K562 (cell line): ENCODE results near the gene RHOBTB3. TPM values are rescaled to one million over a fixed set of nuclear protein-coding genes. Genes with fewer than 3 reads are reported as not detected.

Experiments
- ATAC-seq: fragments of 200-7000 bp; cut with Tn5 transposase; 3 replicates; pipeline ENCODE4 v1.9.1; 2020; ENCODE audit warnings: moderate library complexity
- BruUV-seq: library from RNA; stranded (reverse); fragments of 400-500 nt; replicated peaks from 2 replicates; lab custom pipeline; 2021; lab: Mats Ljungman, UMichigan
- CTCF ChIA-PET: fragments of 300-600 bp; formaldehyde crosslinking; extraction: SDS; loops from one replicate; lab custom pipeline; 2021; ENCODE audit warnings: low intra/inter-chr PET ratio; lab: Yijun Ruan, JAX
- POLR2A ChIA-PET: fragments of 300-600, 350-650 bp; sonication (Branson Sonifier 250); formaldehyde crosslinking; extraction: SDS; loops from one replicate; lab custom pipeline; 2021; ENCODE audit warnings: antibody characterized with exemption, inconsistent platforms; lab: Yijun Ruan, JAX
- DNase-seq, 4 experiments: peaks; one replicate each; pipeline versions ENCODE4 v3.0.0 to v3.0.0-alpha.2; 2011 to 2018; ENCODE audit warnings: low spot score in 3 of 4, mixed read lengths in 3 of 4; ENCODE audit errors: extremely low read depth in 1 of 4
- FAIRE-seq: peaks from 2 replicates; lab custom pipeline; 2011; peaks lifted over from hg19 to GRCh38; lab: Jason Lieb, UNC
- H2AFZ ChIP-seq: 2 replicates; pipeline ENCODE4 v1.6.0; 2011; ENCODE audit warnings: low read depth, low read length, control low read depth, inconsistent platforms
- H3K27ac ChIP-seq: fragments of 200-600 bp; 3 replicates; pipeline ENCODE4 v1.8.0; 2011; ENCODE audit warnings: low read depth, mild to moderate bottlenecking, control low read depth, inconsistent platforms, low read length, moderate library complexity, mixed read lengths; ENCODE audit errors: extremely low read depth
- H3K27me3 ChIP-seq, 2 experiments: fragments of 300-600 bp in 1 of 2; 2 replicates in 1 of 2; 3 replicates in 1 of 2; pipeline versions ENCODE4 v1.6.0 to v1.8.0; 2011; ENCODE audit warnings: inconsistent platforms in 2 of 2, low read length in 2 of 2, mild to moderate bottlenecking in 1 of 2, mixed read lengths in 1 of 2, moderate library complexity in 1 of 2; ENCODE audit not compliant: control insufficient read depth in 2 of 2, insufficient read depth in 2 of 2
- H3K36me3 ChIP-seq: fragments of 300-600 bp; 3 replicates; pipeline ENCODE4 v1.8.0; 2011; ENCODE audit warnings: mild to moderate bottlenecking, low read length, inconsistent platforms; ENCODE audit not compliant: control insufficient read depth, insufficient read depth
- H3K4me1 ChIP-seq, 2 experiments: fragments of 200-600 bp in 1 of 2; replicated peaks in 1 of 2; 2 replicates in 1 of 2; 3 replicates in 1 of 2; pipeline versions ENCODE4 v1.5.1 to v1.8.0; 2011; ENCODE audit warnings: inconsistent platforms in 2 of 2, low read length in 2 of 2, mild to moderate bottlenecking in 1 of 2, mixed read lengths in 1 of 2, moderate library complexity in 1 of 2; ENCODE audit not compliant: control insufficient read depth in 2 of 2, insufficient read depth in 2 of 2
- H3K4me2 ChIP-seq: 2 replicates; pipeline ENCODE4 v1.6.1; 2011; ENCODE audit warnings: low read length, control low read depth, inconsistent platforms, mixed read lengths; ENCODE audit not compliant: insufficient read depth
- H3K4me3 ChIP-seq: fragments of 200-600 bp; sonication (generic), shearing (Covaris generic); 2 replicates; pipeline ENCODE4 v1.5.1; 2016; ENCODE audit warnings: control low read depth, inconsistent platforms
- H3K79me2 ChIP-seq: fragments of 200-600 bp; 3 replicates; pipeline ENCODE4 v1.8.0; 2011; ENCODE audit warnings: low read length, inconsistent platforms; ENCODE audit not compliant: control insufficient read depth, insufficient read depth
- H3K9ac ChIP-seq, 2 experiments: 2 replicates each; pipeline versions ENCODE4 v1.6.0 to v1.6.1; 2011; ENCODE audit warnings: low read depth in 2 of 2, low read length in 2 of 2, control low read depth in 1 of 2, inconsistent platforms in 1 of 2, mild to moderate bottlenecking in 1 of 2, mixed read lengths in 1 of 2; ENCODE audit not compliant: insufficient read depth in 1 of 2
- H3K9me1 ChIP-seq: one replicate; pipeline ENCODE4 v1.6.0; 2011; ENCODE audit warnings: inconsistent platforms, mild to moderate bottlenecking, low read length, moderate library complexity; ENCODE audit not compliant: control insufficient read depth, insufficient read depth
- H3K9me3 ChIP-seq: replicated peaks from 2 replicates; pipeline ENCODE4 v1.5.1; 2011; ENCODE audit warnings: low read depth, low read length, inconsistent platforms; ENCODE audit not compliant: control insufficient read depth, insufficient read depth
- H4K20me1 ChIP-seq: replicated peaks from 2 replicates; pipeline ENCODE4 v1.6.1; 2011; ENCODE audit warnings: low read length, inconsistent platforms, mixed read lengths; ENCODE audit not compliant: control insufficient read depth, insufficient read depth
- ADNP ChIP-seq: fragments of 200-800 bp; sonication (Bioruptor generic); IDR thresholded peaks from 2 replicates; pipeline ENCODE4 v1.6.1; 2016; ENCODE audit warnings: missing genetic modification characterization, missing compliant biosample characterization
- AFF1 ChIP-seq, 2 experiments: fragments of 450-650 bp; IDR thresholded peaks; 2 replicates each; pipeline ENCODE4 v1.6.1; 2018; ENCODE audit warnings: mild to moderate bottlenecking in 2 of 2, low read depth in 1 of 2; ENCODE audit not compliant: partially characterized antibody in 2 of 2
- CC2D1A ChIP-seq: fragments of 450-650 bp; IDR thresholded peaks from 2 replicates; pipeline ENCODE4 v1.6.1; 2017; ENCODE audit warnings: mild to moderate bottlenecking
- CXXC5 ChIP-seq: fragments of 250-450 bp; sonication (Bioruptor Pico); IDR thresholded peaks from 2 replicates; pipeline ENCODE4 v1.8.0; 2022; ENCODE audit warnings: inconsistent platforms, mild to moderate bottlenecking, moderate library complexity
- EP300 ChIP-seq: IDR thresholded peaks from 2 replicates; pipeline ENCODE4 v1.6.1; 2012; ENCODE audit warnings: low read length, improper control_type of control experiment
- NBN ChIP-seq: fragments of 450-650 bp; IDR thresholded peaks from 2 replicates; pipeline ENCODE4 v1.6.1; 2016; ENCODE audit warnings: low read depth, mild to moderate bottlenecking
- POLR2B ChIP-seq: fragments of 450-650 bp; IDR thresholded peaks from 2 replicates; pipeline ENCODE4 v1.6.1; 2018; ENCODE audit warnings: low read depth; ENCODE audit not compliant: partially characterized antibody
- SMARCE1 ChIP-seq: fragments of 450-650 bp; IDR thresholded peaks from 2 replicates; pipeline ENCODE4 v1.7.1; 2016; ENCODE audit warnings: mild to moderate bottlenecking
- ZNF436 ChIP-seq: fragments of 250-450, 450-650 bp; sonication (Bioruptor Pico); formaldehyde crosslinking; IDR thresholded peaks from 2 replicates; pipeline ENCODE4 v1.7.0; 2020; ENCODE audit warnings: mild to moderate bottlenecking
- ZNF449 ChIP-seq: fragments of 250-450 bp; sonication (Bioruptor Pico); IDR thresholded peaks from 2 replicates; pipeline ENCODE4 v1.8.0; 2022; ENCODE audit warnings: moderate library complexity, mild to moderate bottlenecking, inconsistent platforms
- ZNF592 ChIP-seq: fragments of 450-650 bp; IDR thresholded peaks from 2 replicates; pipeline ENCODE4 v1.6.1; 2017; ENCODE audit warnings: antibody characterized with exemption, mild to moderate bottlenecking
- WGBS: fragments of 100-300 bp; shearing (Covaris generic); methylation state at CpG from one replicate; pipeline ENCODE4 v1.1.6; 2016; ENCODE audit warnings: low coverage, mixed read lengths; ENCODE audit not compliant: insufficient coverage; ENCODE audit errors: missing lambda C conversion rate; 5-methylcytosine and 5-hydroxymethylcytosine counted together
- in situ Hi-C: fragments of 300-500 bp; cut with MboI; formaldehyde crosslinking; loops from 4 replicates; pipeline ENCODE4 v1.15.0; 2018; ENCODE audit warnings: inconsistent platforms, mixed read lengths
- intact Hi-C: fragments of 100-400 bp; cut with micrococcal nuclease; formaldehyde crosslinking; loops from 2 replicates; pipeline ENCODE4 v1.14.2; 2022
- polyA plus RNA-seq, 8 experiments: library from polyadenylated mRNA; depleted of rRNA in 4 of 8; stranded (reverse) in 5 of 8; unstranded in 3 of 8; fragments of >200 nt; fragmentation: Nextera tagmentation in 2 of 8; fragmentation: Illumina TruSeq in 1 of 8; extraction: Ambion mirVana in 2 of 8; extraction: Trizol in 1 of 8; gene quantifications; 2 replicates each; pipeline versions ENCODE4 v1.2.1 to v1.2.3, GENCODE V29; 2011 to 2014; ENCODE audit warnings: inconsistent platforms in 1 of 8, missing spikeins in 1 of 8
- total RNA-seq, 7 experiments: library from RNA; depleted of rRNA in 6 of 7; stranded (reverse); fragments of >200 nt in 6 of 7; fragmentation: Illumina TruSeq in 2 of 7; extraction: Trizol in 2 of 7; gene quantifications; 2 replicates each; pipeline versions ENCODE4 v1.2.1 to v1.2.3, GENCODE V29; 2011 to 2021; ENCODE audit warnings: low replicate concordance in 1 of 7

RHOBTB3 gene
- total and polyA plus RNA-seq, 9 of the 15 experiments (the other 6 are each of a cell fraction or from before 2014, with no cell fraction given), result 39.7 to 143 (median 115) TPM

GRCh38 chr5:95725071-95725820 lies 5.9 kb upstream of the RHOBTB3 start:
- no peaks in the 10 kb centered on the region for H3K9me3 ChIP-seq
- no peaks in the 10 kb centered on the region for H3K36me3 ChIP-seq
- DNase-seq, result peak in 1 of 4 experiments; percentile 63
- peak overlapping the region; percentile 8; the same call in 1 of the 2 replicates for H3K4me2 ChIP-seq
- H3K27ac ChIP-seq, result peak overlapping the region; percentile 85
- peak overlapping the region in 1 of 2 experiments; percentile 92; a peak in 2 of 4 replicates for H3K9ac ChIP-seq
- peaks cover 12% of the 10 kb centered on the region for H3K79me2 ChIP-seq
- H3K9me1 ChIP-seq, result no peaks in the 10 kb centered on the region
- no peak overlapping the region for H3K4me3 ChIP-seq
- ChIA-PET POLR2A (interaction anchor here (1.2 to 6.1 kb wide), 3 partner anchors 9 to 14 kb away, joined by 8 to 41 read pairs (median 12); no protein-coding TSS in a partner anchor), CTCF (no interaction called here)
- peaks cover 28 to 64% of the 10 kb centered on the region in 2 experiments for H3K4me1 ChIP-seq
- 10% methylated on average over 5 of the region's 5 CpGs for WGBS
- no peak for FAIRE-seq
- in situ Hi-C loops, result loop anchor here (5.0 kb wide), 1 partner anchor 58 kb away; no protein-coding TSS in a partner anchor
- no peaks in the 10 kb centered on the region for H3K27me3 ChIP-seq
- peak overlapping the region; percentile 69 for H2AFZ ChIP-seq
- ATAC-seq, result 0 out of 3 replicates have a peak, but pooled peaks have one; percentile 9
- no TSS peak for BruUV-seq
- intact Hi-C loops, result loop anchor here (10.0 kb wide), 2 partner anchors 170 to 210 kb away; partner anchors contain the start of genes ARSK and SKIC3
- H4K20me1 ChIP-seq, result no peaks in the 10 kb centered on the region
- TF ChIP-seq SMARCE1 (0 out of 2 replicates have a peak, but pooled peaks have one; percentile 14), ADNP (0 out of 2 replicates have a peak, but pooled peaks have one; percentile 29), CC2D1A (no peak), ZNF436 (no peak), NBN (no peak), ZNF592 (0 out of 2 replicates have a peak, but pooled peaks have one; percentile 48), EP300 (no peak), POLR2B (no peak), ZNF449 (CRISPR knock-in tag) (0 out of 2 replicates have a peak, but pooled peaks have one; percentile 35), AFF1 (IDR thresholded peaks at IDR 0.05; ENCODE audit: low read depth in 1 of 2, partially characterized antibody in 2 of 2) (peak in 1 of 2 experiments; percentile 49), CXXC5 (peak; percentile 73)
